ENCODE results near the gene PPM1J.

GRCh38 chr1:112688781-112689193 lies 26.3 kb downstream of the PPM1J start:
- TF ChIP-seq EZH2 (IDR thresholded peaks at IDR 0.05; ENCODE audit: low read length, unreplicated experiment): no peak
- TF ChIP-seq CTCF (conservative IDR thresholded peaks at IDR 0.05; ENCODE audit: low read depth, low read length): no peak
